ENCODE data around the gene ADAMTS20. TPM values are rescaled to one million over a fixed set of nuclear protein-coding genes. Genes with fewer than 3 reads are reported as not detected.

Gene ADAMTS20
- total RNA-seq, 1 experiment from 2014 or later, result 1.6 TPM

- TF ChIP-seq CTCF (conservative IDR thresholded peaks at IDR 0.05; ENCODE audit: low read depth, low read length), result no peak
- H3K4me2 ChIP-seq (ENCODE audit: low read length), result peak overlapping the region; percentile 47
- H3K9me2 ChIP-seq (replicated peaks; ENCODE audit: low read length), result no peaks in the 10 kb centered on the region
- ChIA-PET CTCF (interaction anchor here (0.5 to 0.6 kb wide), 2 partner anchors 59 to 1461 kb away, joined by 4 read pairs; no protein-coding TSS in a partner anchor), POLR2A (ENCODE audit: unreplicated experiment) (interaction anchor here (0.6 kb wide), 1 partner anchor 255 kb away, joined by 7 read pairs; no protein-coding TSS in a partner anchor)
- H3K4me3 ChIP-seq (ENCODE audit: low read length), result no peak overlapping the region
- no peaks in the 10 kb centered on the region for H3K36me3 ChIP-seq (ENCODE audit: low read depth, low read length)
- no peaks in the 10 kb centered on the region for H4K20me1 ChIP-seq (ENCODE audit: low read length)
- ATAC-seq (peak; percentile 81), DNase-seq (peak; percentile 70)
- H3K4me1 ChIP-seq (ENCODE audit: insufficient read depth, low read length), result peaks cover 34% of the 10 kb centered on the region
- no peaks in the 10 kb centered on the region for H3K9me3 ChIP-seq (ENCODE audit: low read length)
- no TSS peak for BruUV-seq (replicated peaks)
- peak overlapping the region; percentile 73 for H2AFZ ChIP-seq (ENCODE audit: low read length)
- intact Hi-C loops (cut with micrococcal nuclease), result no loop called here
- H3K27me3 ChIP-seq (ENCODE audit: low read length), result no peaks in the 10 kb centered on the region
- H3K79me2 ChIP-seq (ENCODE audit: low read length), result no peaks in the 10 kb centered on the region
- no peaks in the 10 kb centered on the region for H3F3A ChIP-seq (ENCODE audit: low read length, unreplicated experiment)
- peak overlapping the region; percentile 82 for H3K27ac ChIP-seq (ENCODE audit: low read length)
- H3K9ac ChIP-seq (ENCODE audit: low read length), result peak overlapping the region; percentile 26
Measured at GRCh38 chr12:43407816-43408645, 144.0 kb downstream of the ADAMTS20 start.

- ChIA-PET CTCF (no interaction called here), POLR2A (ENCODE audit: unreplicated experiment) (no interaction called here)
- Histone ChIP-seq H3K9me3 (ENCODE audit: low read length) (no peaks in the 10 kb centered on the region), H3K27me3 (ENCODE audit: low read length) (no peaks in the 10 kb centered on the region), H3K36me3 (ENCODE audit: low read depth, low read length) (no peaks in the 10 kb centered on the region), H3K9ac (ENCODE audit: low read length) (no peak overlapping the region), H4K20me1 (ENCODE audit: low read length) (no peaks in the 10 kb centered on the region), H3K4me2 (ENCODE audit: low read length) (no peak overlapping the region), H3K27ac (ENCODE audit: low read length) (no peak overlapping the region), H3K9me2 (replicated peaks; ENCODE audit: low read length) (no peaks in the 10 kb centered on the region), H2AFZ (ENCODE audit: low read length) (no peak overlapping the region), H3F3A (ENCODE audit: low read length, unreplicated experiment) (no peaks in the 10 kb centered on the region), H3K4me1 (ENCODE audit: insufficient read depth, low read length) (peaks cover 46% of the 10 kb centered on the region), H3K79me2 (ENCODE audit: low read length) (no peaks in the 10 kb centered on the region), H3K4me3 (ENCODE audit: low read length) (no peak overlapping the region)
- intact Hi-C loops (cut with micrococcal nuclease), result no loop called here
- ATAC-seq (no peak), DNase-seq (no peak)
- no TSS peak for BruUV-seq (replicated peaks)
- TF ChIP-seq EZH2 (IDR thresholded peaks at IDR 0.05; ENCODE audit: low read length, unreplicated experiment) (no peak), CTCF (conservative IDR thresholded peaks at IDR 0.05; ENCODE audit: low read depth, low read length) (no peak), EZH2phosphoT487 (IDR thresholded peaks at IDR 0.05; ENCODE audit: borderline replicate concordance, low read length) (no peak)
Measured at GRCh38 chr12:43406801-43407200, 145.2 kb downstream of the ADAMTS20 start.

GRCh38 chr12:43402436-43402835, 149.6 kb downstream of the ADAMTS20 start:
- DNase-seq (peak; percentile 58), ATAC-seq (peak; percentile 73)
- Histone ChIP-seq H2AFZ (ENCODE audit: low read length) (no peak overlapping the region), H3K4me2 (ENCODE audit: low read length) (peak overlapping the region; percentile 46; the same call in 1 of the 2 replicates), H3F3A (ENCODE audit: low read length, unreplicated experiment) (no peaks in the 10 kb centered on the region), H3K4me3 (ENCODE audit: low read length) (no peak overlapping the region), H3K27ac (ENCODE audit: low read length) (peak overlapping the region; percentile 71), H3K36me3 (ENCODE audit: low read depth, low read length) (no peaks in the 10 kb centered on the region), H3K79me2 (ENCODE audit: low read length) (no peaks in the 10 kb centered on the region), H3K9me2 (replicated peaks; ENCODE audit: low read length) (no peaks in the 10 kb centered on the region), H3K9me3 (ENCODE audit: low read length) (no peaks in the 10 kb centered on the region), H4K20me1 (ENCODE audit: low read length) (no peaks in the 10 kb centered on the region), H3K4me1 (ENCODE audit: insufficient read depth, low read length) (peaks cover 33% of the 10 kb centered on the region), H3K27me3 (ENCODE audit: low read length) (no peaks in the 10 kb centered on the region), H3K9ac (ENCODE audit: low read length) (peak overlapping the region; percentile 36; the same call in 1 of the 2 replicates)
- TF ChIP-seq CTCF (conservative IDR thresholded peaks at IDR 0.05; ENCODE audit: low read depth, low read length) (no peak), EZH2 (IDR thresholded peaks at IDR 0.05; ENCODE audit: low read length, unreplicated experiment) (no peak), EZH2phosphoT487 (IDR thresholded peaks at IDR 0.05; ENCODE audit: borderline replicate concordance, low read length) (no peak)
- ChIA-PET CTCF (no interaction called here), POLR2A (ENCODE audit: unreplicated experiment) (no interaction called here)
- intact Hi-C loops (cut with micrococcal nuclease), result no loop called here
- no TSS peak for BruUV-seq (replicated peaks)

Measured in PC-3 (cell line).